Activated CD4-positive, alpha-beta memory T cell treated with anti-CD3 and anti-CD28 coated beads for 36 hours (primary cell): ENCODE measurements around the gene CCDC57. TPM values are rescaled to one million over a fixed set of nuclear protein-coding genes. Genes with fewer than 3 reads are reported as not detected.

Experiments used
- CTCF ChIA-PET: fragments of 350-600 bp; sonication (Branson Sonifier 250); formaldehyde crosslinking; loops from one replicate; lab custom pipeline; 2021; ENCODE audit warnings: antibody characterized with exemption, inconsistent platforms; lab: Charles Lee
- POLR2A ChIA-PET: fragments of 350-600 bp; sonication (Branson Sonifier 250); formaldehyde crosslinking; loops from one replicate; lab custom pipeline; 2021; ENCODE audit warnings: antibody characterized with exemption; lab: Charles Lee
- DNase-seq: peaks from one replicate; pipeline ENCODE4 v3.0.0-alpha.2; 2020
- H3K27ac Mint-ChIP-seq: one replicate; pipeline ENCODE4 v1.8.0; 2021; ENCODE audit warnings: mixed read lengths
- H3K27me3 Mint-ChIP-seq: one replicate; pipeline ENCODE4 v1.8.0; 2021; ENCODE audit warnings: mixed read lengths
- H3K36me3 Mint-ChIP-seq: one replicate; pipeline ENCODE4 v1.8.0; 2021; ENCODE audit warnings: mixed read lengths
- H3K4me1 Mint-ChIP-seq: one replicate; pipeline ENCODE4 v1.8.0; 2021; ENCODE audit warnings: low read depth, mixed read lengths
- H3K4me3 Mint-ChIP-seq: one replicate; pipeline ENCODE4 v1.8.0; 2021; ENCODE audit warnings: mild to moderate bottlenecking, mixed read lengths
- H3K9me3 Mint-ChIP-seq: one replicate; pipeline ENCODE4 v1.8.0; 2021; ENCODE audit warnings: mixed read lengths
- intact Hi-C: fragments of 100-400 bp; cut with micrococcal nuclease; formaldehyde crosslinking; loops from one replicate; pipeline ENCODE4 v1.15.1; 2023
- total RNA-seq, 2 experiments: library from RNA; stranded (reverse); gene quantifications; one replicate each; pipeline ENCODE4 v1.2.3, GENCODE V29; 2021

CCDC57 gene
- total RNA-seq, 2 experiments from 2014 or later: 49.6 to 51.7 TPM

- intact Hi-C loops: loop anchor here (5.0 kb wide), 1 partner anchor 79 kb away; no protein-coding TSS in a partner anchor
- H3K27me3 Mint-ChIP-seq: no peaks in the 10 kb centered on the region
- no peak overlapping the region for H3K4me3 Mint-ChIP-seq
- POLR2A ChIA-PET: no interaction called here
- peaks cover 4% of the 10 kb centered on the region for H3K36me3 Mint-ChIP-seq
- CTCF ChIA-PET: no interaction called here
- H3K27ac Mint-ChIP-seq: no peak overlapping the region
- DNase-seq: no peak
- H3K9me3 Mint-ChIP-seq: no peaks in the 10 kb centered on the region
- peaks cover 41% of the 10 kb centered on the region for H3K4me1 Mint-ChIP-seq
These were observed 84.4 kb downstream of the CCDC57 start for GRCh38 chr17:82128287-82128686.

- Mint-ChIP-seq H3K4me1 (peaks cover 43% of the 10 kb centered on the region), H3K36me3 (peaks cover 4% of the 10 kb centered on the region), H3K4me3 (no peak overlapping the region), H3K27ac (peak overlapping the region; percentile 14), H3K27me3 (no peaks in the 10 kb centered on the region), H3K9me3 (no peaks in the 10 kb centered on the region)
- intact Hi-C loops: loop anchor here (5.0 kb wide), 1 partner anchor 80 kb away; no protein-coding TSS in a partner anchor
- ChIA-PET POLR2A (interaction anchor here (1.3 kb wide), 1 partner anchor 30 kb away, joined by 5 read pairs; the partner anchor contains the start of gene FASN), CTCF (interaction anchor here (0.9 to 2.2 kb wide), 3 partner anchors 22 to 168 kb away, joined by 3 to 7 read pairs (median 7); no protein-coding TSS in a partner anchor)
- DNase-seq: no peak
These were observed 84.9 kb downstream of the CCDC57 start for GRCh38 chr17:82127704-82128103.

GRCh38 chr17:82127315-82127595, 85.4 kb downstream of the CCDC57 start:
- Mint-ChIP-seq H3K36me3 (peaks cover 4% of the 10 kb centered on the region), H3K27me3 (no peaks in the 10 kb centered on the region), H3K27ac (peak overlapping the region; percentile 82), H3K4me1 (peaks cover 44% of the 10 kb centered on the region), H3K9me3 (no peaks in the 10 kb centered on the region), H3K4me3 (peak overlapping the region; percentile 52)
- DNase-seq: no peak
- ChIA-PET CTCF (interaction anchor here (0.8 to 2.2 kb wide), 6 partner anchors 21 to 199 kb away, joined by 3 to 7 read pairs (median 4); partner anchors contain the start of gene DCXR), POLR2A (interaction anchor here (1.0 to 1.3 kb wide), 2 partner anchors 21 to 29 kb away, joined by 3 to 5 read pairs; partner anchors contain the start of gene FASN)
- intact Hi-C loops: loop anchor here (5.0 kb wide), 1 partner anchor 80 kb away; no protein-coding TSS in a partner anchor

GRCh38 chr17:82126556-82127314, 85.9 kb downstream of the CCDC57 start:
- ChIA-PET POLR2A (interaction anchor here (1.0 to 1.3 kb wide), 2 partner anchors 20 to 29 kb away, joined by 3 to 5 read pairs; partner anchors contain the start of gene FASN), CTCF (interaction anchor here (0.8 to 2.2 kb wide), 7 partner anchors 21 to 199 kb away, joined by 3 to 7 read pairs (median 3); partner anchors contain the start of gene DCXR)
- Mint-ChIP-seq H3K4me1 (peaks cover 47% of the 10 kb centered on the region), H3K27ac (peak overlapping the region; percentile 82), H3K36me3 (peaks cover 6% of the 10 kb centered on the region), H3K27me3 (no peaks in the 10 kb centered on the region), H3K9me3 (no peaks in the 10 kb centered on the region), H3K4me3 (peak overlapping the region; percentile 52)
- DNase-seq: peak; percentile 86
- intact Hi-C loops: loop anchor here (1.0 to 5.0 kb wide), 2 partner anchors 28 to 81 kb away; partner anchors contain the start of gene FASN

GRCh38 chr17:82124101-82124500, 88.5 kb downstream of the CCDC57 start:
- no peak for DNase-seq
- CTCF ChIA-PET: no interaction called here
- peaks cover 54% of the 10 kb centered on the region for H3K4me1 Mint-ChIP-seq
- peak overlapping the region; percentile 42 for H3K27ac Mint-ChIP-seq
- H3K27me3 Mint-ChIP-seq: no peaks in the 10 kb centered on the region
- intact Hi-C loops: no loop called here
- POLR2A ChIA-PET: no interaction called here
- peaks cover 6% of the 10 kb centered on the region for H3K36me3 Mint-ChIP-seq
- no peaks in the 10 kb centered on the region for H3K9me3 Mint-ChIP-seq
- no peak overlapping the region for H3K4me3 Mint-ChIP-seq

DNA sequence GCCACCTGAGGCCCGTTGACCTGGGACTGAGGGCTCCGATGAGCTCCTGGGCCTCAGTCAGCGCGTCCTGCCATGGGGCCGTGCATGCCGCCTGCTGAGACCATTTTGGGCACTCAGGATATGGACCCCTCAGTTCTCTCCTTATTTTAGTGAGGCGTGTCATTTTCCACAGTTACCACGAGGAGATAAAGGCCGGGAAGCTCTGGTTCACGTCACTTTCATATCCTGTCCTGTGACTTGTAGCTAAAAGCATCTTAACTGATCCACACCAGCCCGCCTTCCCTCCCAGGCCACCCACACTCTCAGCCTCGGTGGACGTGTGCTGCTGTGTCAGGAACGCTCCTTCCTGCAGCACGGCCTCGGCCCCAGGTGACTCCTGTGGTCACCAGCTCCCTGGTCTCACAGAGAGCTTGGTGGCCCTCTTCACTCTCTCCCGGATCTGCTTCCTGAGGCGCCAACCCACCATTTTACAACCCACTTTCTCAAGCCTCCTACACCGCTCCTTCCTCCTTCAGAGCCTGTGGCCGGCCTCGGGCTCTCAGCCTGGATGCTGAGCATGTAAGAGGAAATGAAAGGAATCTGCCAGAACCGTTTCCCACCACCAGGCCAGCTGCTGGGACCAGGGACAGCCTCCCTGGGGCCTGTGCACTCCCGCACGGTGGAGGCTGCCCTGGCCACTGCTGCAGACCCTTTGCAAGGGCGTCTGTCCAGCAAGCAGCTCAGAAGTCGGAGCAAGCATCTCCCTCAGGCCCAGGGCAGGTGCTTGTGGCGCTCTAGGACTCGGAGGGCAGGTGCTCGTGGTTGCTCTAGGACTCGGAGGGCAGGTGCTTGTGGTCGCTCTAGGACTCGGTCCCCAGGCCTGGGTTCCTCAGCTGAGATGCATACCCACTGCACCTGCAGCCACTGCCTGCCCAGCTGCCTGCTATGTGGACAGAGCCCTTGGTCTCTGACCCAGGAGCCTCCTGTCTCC, 90.7 kb downstream of the CCDC57 start:
- CTCF ChIA-PET: interaction anchor here (1.4 kb wide), 1 partner anchor 16 kb away, joined by 6 read pairs; no protein-coding TSS in a partner anchor
- peak overlapping the region; percentile 16 for H3K4me3 Mint-ChIP-seq
- H3K36me3 Mint-ChIP-seq: peaks cover 6% of the 10 kb centered on the region
- peaks cover 41% of the 10 kb centered on the region for H3K4me1 Mint-ChIP-seq
- no peak for DNase-seq
- intact Hi-C loops: no loop called here
- no peaks in the 10 kb centered on the region for H3K27me3 Mint-ChIP-seq
- H3K27ac Mint-ChIP-seq: no peak overlapping the region
- POLR2A ChIA-PET: interaction anchor here (1.1 kb wide), 1 partner anchor 16 kb away, joined by 3 read pairs; no protein-coding TSS in a partner anchor
- no peaks in the 10 kb centered on the region for H3K9me3 Mint-ChIP-seq

DNA sequence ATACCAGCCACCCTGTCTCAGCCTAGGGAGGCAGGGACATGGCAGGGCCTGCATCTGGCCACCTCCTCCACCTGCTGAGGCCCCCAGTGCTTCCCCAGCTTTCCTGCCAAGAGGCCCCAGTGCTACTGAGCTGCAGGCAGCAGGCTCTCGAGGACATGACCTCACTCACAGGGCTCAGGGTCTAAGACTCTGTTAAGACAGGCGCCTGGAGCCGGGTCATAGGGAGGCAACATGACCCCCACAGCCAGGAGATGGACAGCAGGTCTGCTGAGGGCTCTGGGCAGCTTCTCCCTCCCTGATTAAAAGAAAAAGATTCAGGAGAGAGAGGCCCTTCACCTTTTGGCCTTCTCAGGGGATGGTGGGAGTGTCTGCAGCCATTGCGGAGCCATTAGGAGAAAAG, 91.4 kb downstream of the CCDC57 start:
- Mint-ChIP-seq H3K27me3 (no peaks in the 10 kb centered on the region), H3K9me3 (no peaks in the 10 kb centered on the region), H3K4me1 (peaks cover 34% of the 10 kb centered on the region), H3K27ac (no peak overlapping the region), H3K4me3 (no peak overlapping the region), H3K36me3 (peaks cover 5% of the 10 kb centered on the region)
- intact Hi-C loops: no loop called here
- POLR2A ChIA-PET: interaction anchor here (1.1 kb wide), 1 partner anchor 15 kb away, joined by 3 read pairs; no protein-coding TSS in a partner anchor
- DNase-seq: no peak
- CTCF ChIA-PET: interaction anchor here (1.4 kb wide), 1 partner anchor 15 kb away, joined by 6 read pairs; no protein-coding TSS in a partner anchor

DNA sequence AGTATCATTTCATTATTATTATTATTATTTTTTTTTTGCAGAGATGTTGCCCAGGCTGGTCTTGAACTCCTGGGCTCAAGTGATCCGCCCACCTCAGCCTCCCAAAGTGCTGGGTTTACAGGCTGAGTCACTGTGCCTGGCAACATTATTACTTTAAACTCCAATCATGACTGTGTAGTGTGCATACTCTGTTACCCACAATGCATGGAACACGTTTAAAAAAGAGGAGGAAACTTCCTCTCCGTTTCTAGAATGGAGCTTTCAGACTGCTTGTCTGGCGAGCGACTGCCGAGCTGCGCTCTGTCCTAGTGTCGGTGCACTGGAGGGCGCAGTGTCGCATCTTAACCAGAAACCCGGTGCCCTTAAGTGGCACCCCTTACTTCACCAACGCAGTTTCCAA, 92.5 kb downstream of the CCDC57 start:
- peak; percentile 35 for DNase-seq
- intact Hi-C loops: no loop called here
- POLR2A ChIA-PET: interaction anchor here (0.7 kb wide), 1 partner anchor 13 kb away, joined by 4 read pairs; no protein-coding TSS in a partner anchor
- Mint-ChIP-seq H3K27me3 (no peaks in the 10 kb centered on the region), H3K4me3 (no peak overlapping the region), H3K9me3 (no peaks in the 10 kb centered on the region), H3K4me1 (peaks cover 26% of the 10 kb centered on the region), H3K36me3 (peaks cover 2% of the 10 kb centered on the region), H3K27ac (no peak overlapping the region)
- CTCF ChIA-PET: interaction anchor here (0.9 kb wide), 1 partner anchor 305 kb away, joined by 4 read pairs; no protein-coding TSS in a partner anchor

GRCh38 chr17:82118815-82119380, 93.7 kb downstream of the CCDC57 start:
- peaks cover 2% of the 10 kb centered on the region for H3K36me3 Mint-ChIP-seq
- no peaks in the 10 kb centered on the region for H3K9me3 Mint-ChIP-seq
- POLR2A ChIA-PET: no interaction called here
- no peaks in the 10 kb centered on the region for H3K27me3 Mint-ChIP-seq
- H3K27ac Mint-ChIP-seq: no peak overlapping the region
- CTCF ChIA-PET: no interaction called here
- no peak overlapping the region for H3K4me3 Mint-ChIP-seq
- intact Hi-C loops: no loop called here
- DNase-seq: no peak
- peaks cover 19% of the 10 kb centered on the region for H3K4me1 Mint-ChIP-seq

GRCh38 chr17:82118168-82118814, 94.4 kb downstream of the CCDC57 start:
- Mint-ChIP-seq H3K27me3 (no peaks in the 10 kb centered on the region), H3K9me3 (no peaks in the 10 kb centered on the region), H3K4me1 (peaks cover 16% of the 10 kb centered on the region), H3K27ac (no peak overlapping the region), H3K36me3 (peaks cover 2% of the 10 kb centered on the region), H3K4me3 (no peak overlapping the region)
- CTCF ChIA-PET: interaction anchor here (0.6 kb wide), 1 partner anchor 230 kb away, joined by 3 read pairs; no protein-coding TSS in a partner anchor
- POLR2A ChIA-PET: no interaction called here
- intact Hi-C loops: no loop called here
- DNase-seq: no peak
